Pons (tissue), 1 donor: ENCODE data around the gene KREMEN1.

Experiments used
- DNase-seq: peaks from one replicate; pipeline ENCODE4 v3.0.0-alpha.2; 2016; ENCODE audit warnings: low spot score

Gene KREMEN1

DNA sequence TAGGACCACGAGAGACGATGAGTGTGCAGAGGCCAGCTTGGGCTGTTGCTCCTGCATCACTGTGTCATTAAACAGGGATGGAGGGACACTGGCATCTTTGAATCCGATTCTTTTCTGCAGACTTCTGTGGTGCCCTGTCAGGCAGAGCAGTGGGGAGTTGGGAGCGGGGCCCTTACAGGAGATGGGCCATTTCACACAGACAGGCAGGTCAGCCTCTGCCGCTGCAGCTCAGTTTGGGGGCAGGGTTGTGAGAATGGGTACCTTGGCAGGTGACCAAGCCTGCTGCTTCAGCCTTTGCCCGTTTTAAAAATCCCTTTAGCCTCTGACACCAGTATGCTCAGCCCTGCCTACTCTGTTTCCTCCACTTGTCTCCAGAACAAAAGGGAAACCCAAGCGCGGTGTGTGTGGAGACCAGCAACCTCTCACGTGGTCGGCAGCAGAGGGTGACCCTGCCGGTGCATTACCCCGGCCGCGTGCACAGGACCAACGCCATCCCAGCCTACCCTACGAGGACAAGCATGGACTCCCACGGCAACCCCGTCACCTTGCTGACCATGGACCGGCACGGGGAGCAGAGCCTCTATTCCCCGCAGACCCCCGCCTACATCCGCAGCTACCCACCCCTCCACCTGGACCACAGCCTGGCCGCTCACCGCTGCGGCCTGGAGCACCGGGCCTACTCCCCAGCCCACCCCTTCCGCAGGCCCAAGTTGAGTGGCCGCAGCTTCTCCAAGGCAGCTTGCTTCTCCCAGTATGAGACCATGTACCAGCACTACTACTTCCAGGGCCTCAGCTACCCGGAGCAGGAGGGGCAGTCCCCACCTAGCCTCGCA lies 23.8 kb upstream of the KREMEN1 start:
- DNase-seq: no peak

DNA sequence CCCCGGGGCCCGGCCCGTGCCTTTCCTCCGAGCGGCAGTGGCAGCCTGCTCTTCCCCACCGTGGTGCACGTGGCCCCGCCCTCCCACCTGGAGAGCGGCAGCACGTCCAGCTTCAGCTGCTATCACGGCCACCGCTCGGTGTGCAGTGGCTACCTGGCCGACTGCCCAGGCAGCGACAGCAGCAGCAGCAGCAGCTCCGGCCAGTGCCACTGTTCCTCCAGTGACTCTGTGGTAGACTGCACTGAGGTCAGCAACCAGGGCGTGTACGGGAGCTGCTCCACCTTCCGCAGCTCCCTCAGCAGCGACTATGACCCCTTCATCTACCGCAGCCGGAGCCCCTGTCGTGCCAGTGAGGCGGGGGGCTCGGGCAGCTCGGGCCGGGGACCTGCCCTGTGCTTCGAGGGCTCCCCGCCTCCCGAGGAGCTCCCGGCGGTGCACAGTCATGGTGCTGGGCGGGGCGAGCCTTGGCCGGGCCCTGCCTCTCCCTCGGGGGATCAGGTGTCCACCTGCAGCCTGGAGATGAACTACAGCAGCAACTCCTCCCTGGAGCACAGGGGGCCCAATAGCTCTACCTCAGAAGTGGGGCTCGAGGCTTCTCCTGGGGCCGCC lies 23.1 kb upstream of the KREMEN1 start:
- no peak for DNase-seq

DNA sequence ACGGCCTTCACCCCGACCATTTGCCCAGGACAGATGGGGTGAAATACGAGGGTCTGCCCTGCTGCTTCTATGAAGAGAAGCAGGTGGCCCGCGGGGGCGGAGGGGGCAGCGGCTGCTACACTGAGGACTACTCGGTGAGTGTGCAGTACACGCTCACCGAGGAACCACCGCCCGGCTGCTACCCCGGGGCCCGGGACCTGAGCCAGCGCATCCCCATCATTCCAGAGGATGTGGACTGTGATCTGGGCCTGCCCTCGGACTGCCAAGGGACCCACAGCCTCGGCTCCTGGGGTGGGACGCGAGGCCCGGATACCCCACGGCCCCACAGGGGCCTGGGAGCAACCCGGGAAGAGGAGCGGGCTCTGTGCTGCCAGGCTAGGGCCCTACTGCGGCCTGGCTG lies 22.4 kb upstream of the KREMEN1 start:
- DNase-seq: no peak

DNA sequence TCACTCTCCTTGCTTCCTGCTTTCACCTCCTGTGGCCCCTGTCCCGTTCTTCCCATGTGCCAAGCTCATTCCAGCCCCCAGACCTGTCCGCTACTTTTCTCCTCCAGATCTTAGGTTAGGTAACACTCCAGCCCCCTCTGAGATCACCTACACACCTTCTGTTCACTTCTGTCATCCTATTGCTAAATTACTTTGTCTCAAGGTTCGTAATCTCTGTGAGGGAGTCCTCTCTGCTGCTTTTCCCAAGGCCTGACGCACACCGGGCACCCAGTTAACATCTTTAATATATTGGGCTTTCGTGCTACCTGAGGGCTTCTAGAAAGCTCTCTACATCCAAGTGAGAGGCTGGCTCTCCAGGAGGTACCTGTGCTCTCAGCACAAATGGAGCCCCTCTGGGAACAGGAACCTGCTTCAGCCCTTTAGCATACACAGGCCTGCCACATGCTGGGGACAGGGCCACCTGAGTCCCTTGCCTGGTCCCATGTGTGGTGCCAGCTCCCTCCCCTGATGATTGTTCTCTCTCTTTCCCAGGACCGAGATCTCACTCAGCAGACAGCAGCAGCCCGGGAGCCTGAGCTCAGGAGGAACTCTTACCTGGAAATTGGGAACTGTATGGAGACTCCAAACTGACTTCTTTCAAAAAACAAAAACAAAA lies 19.7 kb upstream of the KREMEN1 start:
- no peak for DNase-seq

DNA sequence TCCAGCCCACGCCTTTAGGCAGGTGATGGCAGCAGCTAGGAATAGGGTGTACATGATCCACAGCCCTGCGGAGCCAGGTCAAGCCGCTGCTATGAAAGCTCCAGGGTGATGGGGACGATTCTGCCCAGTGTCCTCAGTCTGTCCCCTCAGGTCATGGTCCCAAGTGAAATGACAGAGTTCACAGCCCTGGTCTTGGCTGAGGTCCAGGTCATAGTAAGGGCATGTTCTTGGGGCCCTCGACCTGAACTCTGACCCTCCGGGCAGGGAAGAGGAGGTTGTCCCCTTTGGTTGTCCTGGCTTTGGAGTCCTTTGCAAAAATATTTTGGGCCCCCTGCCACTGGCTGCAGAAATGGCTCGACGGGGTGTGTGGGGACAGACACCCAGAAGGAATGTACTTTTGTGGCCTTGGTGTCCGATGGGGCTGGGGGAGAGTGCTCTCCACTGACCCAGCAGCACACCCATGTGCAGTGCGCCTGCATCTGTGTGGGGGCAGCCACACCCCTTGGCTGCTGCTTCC lies 18.5 kb upstream of the KREMEN1 start:
- no peak for DNase-seq

DNA sequence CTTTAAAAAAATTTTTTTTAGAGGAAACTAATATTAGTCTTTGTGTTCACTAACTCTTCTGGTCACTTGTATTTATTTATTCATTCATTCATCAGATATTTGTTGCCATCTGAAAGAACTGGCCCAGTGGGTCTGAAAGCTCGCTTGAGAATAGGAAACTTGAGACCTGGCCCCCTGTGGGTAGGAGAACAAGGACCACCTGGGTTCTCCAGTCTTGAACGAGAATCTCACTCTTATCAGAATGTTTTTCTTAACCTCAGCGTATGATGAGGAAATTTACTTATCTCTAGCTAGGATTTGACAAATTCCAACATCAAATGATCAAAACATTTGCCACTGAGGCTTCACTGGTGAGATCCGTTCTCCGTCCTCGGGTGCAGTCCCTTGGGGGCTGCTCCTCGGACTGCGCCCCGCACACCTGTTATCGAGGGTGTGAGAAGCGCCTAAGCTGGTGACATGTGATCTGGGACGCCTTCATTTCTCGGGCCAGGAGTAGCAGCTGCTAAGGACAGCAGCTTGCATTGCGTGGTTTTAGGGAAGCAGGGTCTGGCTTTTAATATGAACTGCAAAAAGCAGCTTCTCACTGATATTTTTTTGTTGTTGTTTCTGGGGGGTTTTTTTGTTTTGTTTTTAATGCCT lies 17.5 kb upstream of the KREMEN1 start:
- DNase-seq: no peak

DNA sequence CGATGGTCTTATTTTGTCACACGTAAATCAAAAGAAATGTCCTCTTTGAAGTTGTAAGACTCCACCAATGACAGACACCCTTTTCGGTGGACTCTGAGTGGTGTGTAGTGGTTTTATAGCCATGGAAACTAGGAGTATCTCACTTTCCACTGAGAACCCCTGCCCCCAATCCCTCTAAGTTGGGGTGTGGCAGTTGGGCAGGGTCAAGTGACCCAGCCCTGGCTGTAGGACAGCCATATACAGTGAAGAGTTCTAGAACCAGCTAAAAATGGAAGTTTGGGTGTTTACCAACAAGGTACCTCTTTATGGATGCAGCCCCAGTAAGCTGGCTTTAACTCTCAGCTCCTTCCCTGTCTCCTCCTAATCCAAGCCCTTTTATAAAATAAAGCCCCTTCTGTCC lies 16.4 kb upstream of the KREMEN1 start:
- no peak for DNase-seq

DNA sequence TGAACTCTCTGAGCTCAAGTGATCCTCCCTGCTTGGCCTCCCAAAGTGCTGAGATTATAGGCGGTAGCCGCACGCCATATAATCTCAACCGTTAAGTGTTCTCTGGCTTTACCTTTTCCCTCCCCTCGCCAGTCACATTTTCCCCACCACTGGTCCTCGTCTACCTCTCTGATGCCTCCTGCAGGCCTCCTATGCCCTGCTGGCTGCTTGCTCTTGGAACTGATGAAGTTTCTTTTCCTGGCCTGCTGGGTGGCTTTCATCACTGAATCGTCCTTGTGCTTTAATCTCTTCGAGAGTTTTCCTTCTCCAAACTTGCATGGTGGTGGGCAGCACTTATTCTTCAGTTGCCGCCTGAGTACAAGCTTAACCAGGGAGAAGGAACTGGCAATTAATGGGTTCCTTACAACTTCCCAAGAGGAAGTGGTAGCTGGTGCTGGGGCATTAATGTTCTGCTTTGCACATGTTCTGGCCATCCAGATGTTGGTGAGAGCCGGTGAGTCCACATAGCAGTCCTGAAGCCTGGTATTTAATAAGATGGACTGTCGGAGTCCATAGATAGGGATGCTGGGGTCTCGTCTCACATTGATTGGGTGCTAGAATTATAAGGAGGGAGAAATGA lies 12.5 kb upstream of the KREMEN1 start:
- DNase-seq: no peak

DNA sequence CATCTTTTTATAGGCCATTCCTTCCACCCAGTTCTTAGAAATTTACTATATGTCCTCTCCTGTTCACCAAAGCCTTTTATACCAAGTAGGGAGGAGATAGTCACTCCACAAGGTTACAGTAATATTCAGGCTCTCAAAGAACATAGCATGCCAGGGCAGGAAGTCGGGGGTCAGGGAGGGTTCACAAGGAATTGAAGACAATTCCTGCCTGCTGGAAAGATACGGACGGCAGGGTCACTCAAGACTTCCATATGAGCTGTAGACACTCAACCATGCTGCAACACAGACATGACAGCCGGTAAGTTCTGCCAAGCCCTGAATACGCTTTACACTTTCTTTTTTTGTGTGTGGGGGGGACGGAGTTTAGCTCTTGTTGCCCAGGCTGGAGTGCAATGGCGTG lies 11.9 kb upstream of the KREMEN1 start:
- no peak for DNase-seq

DNA sequence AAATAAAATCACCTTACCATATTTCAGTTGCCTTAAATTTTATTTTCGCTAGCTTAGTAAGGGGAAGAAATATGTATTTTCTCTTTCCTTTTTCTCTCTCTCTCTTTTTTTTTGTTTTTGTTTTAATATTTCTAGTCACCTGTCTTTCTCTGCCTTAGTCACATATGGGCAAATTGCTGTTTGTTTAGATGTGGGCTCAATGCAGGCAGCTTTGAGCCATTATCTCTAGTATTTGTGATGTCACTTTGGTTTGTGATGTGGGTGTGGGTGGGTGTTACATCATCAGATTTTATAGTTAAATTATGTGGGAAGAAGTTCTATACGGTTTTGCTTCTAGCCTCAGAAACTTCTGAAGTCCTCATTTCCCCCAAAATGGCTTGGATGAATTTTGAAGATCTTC lies 11.1 kb upstream of the KREMEN1 start, which contains the start of gene C22orf31:
Gene C22orf31 (minus strand): TSS at position 59 of the 400 bp plus-strand sequence. CDS start 39 bp downstream, at position 20.
- no peak for DNase-seq

DNA sequence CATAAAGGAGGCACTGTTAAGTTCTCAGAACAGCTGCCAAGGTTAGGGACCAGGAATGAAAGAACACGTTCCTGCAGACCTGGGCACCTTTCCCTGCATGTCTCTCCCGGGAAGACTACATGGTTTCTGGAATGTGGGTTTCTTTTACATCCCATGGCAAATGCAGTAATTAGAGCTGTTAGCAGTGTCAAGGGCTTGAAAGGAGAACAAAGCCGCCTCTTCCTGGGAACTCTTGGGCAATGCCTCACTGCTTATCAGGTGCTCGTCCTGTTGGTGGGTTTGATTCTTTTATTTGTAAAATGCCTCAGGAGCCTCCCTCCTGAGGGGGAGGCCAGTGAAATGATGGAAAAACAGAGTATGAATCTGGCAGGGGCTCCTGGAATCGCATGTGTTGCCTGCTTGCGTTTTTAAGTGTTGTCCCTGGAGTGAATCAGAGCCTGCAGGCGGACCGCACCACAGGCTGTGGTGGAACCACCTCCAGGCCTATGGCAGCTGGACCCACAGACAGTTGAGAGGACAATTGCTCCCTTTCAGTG lies 10.5 kb upstream of the KREMEN1 start:
- no peak for DNase-seq

DNA sequence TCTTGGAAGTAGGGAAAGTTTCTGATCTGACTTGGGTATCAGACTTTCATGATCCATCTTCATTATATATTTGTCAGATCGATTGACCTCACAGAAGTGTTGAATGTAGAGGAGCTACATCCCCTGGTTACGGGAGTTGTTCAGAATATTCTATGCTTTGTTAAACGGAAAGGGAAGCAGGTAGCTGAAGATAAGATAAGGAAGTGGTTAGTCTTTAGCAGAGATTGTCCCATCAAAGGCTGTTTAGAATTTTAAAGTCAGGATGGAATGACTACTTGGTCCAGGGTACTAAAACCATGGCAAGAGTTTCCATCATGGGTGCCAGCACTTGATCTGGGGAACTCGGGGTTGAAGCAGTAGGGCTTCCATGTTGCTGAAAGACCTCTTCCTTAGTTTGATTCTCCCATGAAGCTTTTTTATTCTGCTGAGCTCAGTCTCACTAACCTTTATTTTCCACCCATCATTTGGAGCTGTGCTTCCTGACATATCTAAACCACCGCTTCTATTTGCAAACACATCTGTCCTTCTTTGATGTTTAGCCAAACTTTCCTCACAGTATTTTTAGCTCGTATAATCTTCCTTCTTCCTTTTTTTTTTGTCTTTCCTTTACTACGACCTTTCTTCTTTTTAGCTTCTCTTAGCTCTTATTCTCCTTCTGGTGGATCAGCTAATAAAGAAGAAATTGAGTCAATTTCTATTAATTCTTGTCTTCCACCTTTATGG lies 7.2 kb upstream of the KREMEN1 start:
- no peak for DNase-seq

DNA sequence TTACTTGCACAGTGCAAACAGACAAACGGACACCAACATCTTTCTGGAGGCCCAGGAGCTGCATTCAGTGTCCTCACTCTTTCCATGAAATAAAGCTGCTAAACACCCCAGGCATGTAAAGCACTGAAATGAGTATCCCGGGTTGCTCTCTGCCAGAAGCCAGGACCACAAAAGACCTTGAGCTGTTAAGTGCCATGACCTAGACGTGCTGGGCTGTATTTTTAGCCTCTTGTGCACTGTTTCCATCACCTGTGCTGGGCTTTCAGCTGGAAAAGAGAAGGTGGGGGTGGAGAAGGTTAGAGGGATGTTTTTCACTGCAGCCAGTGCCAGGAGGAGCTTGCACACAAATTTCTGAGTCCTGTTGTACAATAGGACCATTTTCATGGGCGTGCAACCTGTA lies 3.4 kb upstream of the KREMEN1 start:
- DNase-seq: no peak

DNA sequence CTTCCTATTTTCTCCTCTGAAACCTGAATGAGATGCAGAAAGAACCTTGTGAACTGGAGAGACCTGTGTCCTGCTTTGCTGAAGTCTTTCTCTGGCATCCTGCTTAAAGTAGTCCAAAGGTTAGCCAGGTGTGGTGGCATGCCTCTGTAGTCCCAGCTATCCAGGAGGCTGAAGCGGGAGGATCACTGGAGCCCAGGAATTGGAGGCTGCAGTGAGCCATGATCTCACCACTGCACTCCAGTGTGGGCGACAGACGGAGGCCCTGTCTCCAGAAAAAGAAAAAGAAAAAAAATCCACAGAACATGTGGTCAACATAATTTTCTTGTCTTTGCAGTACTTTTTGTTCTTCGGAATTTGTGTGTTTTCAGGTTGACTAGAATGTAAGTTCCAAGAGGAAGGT lies 2.3 kb upstream of the KREMEN1 start:
- DNase-seq: no peak

DNA sequence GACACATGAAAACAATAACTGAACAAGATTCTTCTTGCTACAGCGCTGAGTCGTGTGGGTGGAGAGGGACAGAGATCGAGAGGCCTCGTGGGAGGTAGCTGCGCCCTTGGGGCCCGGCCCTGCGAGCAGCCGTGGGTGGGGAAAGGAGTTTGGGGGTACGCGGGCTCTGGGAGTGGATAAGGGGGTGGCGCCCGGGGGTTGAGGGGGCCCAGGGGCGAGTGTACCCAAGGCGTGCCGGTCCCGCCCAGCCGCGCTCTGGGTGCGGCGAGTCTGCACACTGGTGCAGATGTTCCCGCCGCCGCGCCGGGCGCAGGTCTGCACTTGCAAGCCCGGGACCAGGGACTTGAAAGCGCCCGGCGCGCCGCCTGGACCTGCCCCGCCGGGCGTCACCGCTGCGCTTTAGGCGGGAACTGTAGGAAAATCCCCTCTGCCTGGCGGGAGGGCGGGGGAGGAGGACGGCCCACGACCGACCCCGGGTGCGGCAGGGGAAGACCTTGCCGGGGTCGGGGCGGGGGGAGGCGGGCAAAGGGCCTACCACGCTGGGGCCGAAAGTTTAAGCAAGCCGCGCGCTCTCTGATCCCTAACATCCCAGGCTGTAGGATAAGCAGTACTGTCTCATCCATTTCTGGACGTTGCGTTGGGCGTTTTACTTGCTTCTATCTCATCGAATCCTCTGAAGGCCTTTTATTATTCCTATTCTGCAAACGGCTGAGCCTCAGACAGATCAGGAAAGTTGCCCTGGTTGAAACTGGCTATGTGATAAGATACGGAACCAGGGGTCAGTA lies 1.4 kb upstream of the KREMEN1 start:
- DNase-seq: no peak

DNA sequence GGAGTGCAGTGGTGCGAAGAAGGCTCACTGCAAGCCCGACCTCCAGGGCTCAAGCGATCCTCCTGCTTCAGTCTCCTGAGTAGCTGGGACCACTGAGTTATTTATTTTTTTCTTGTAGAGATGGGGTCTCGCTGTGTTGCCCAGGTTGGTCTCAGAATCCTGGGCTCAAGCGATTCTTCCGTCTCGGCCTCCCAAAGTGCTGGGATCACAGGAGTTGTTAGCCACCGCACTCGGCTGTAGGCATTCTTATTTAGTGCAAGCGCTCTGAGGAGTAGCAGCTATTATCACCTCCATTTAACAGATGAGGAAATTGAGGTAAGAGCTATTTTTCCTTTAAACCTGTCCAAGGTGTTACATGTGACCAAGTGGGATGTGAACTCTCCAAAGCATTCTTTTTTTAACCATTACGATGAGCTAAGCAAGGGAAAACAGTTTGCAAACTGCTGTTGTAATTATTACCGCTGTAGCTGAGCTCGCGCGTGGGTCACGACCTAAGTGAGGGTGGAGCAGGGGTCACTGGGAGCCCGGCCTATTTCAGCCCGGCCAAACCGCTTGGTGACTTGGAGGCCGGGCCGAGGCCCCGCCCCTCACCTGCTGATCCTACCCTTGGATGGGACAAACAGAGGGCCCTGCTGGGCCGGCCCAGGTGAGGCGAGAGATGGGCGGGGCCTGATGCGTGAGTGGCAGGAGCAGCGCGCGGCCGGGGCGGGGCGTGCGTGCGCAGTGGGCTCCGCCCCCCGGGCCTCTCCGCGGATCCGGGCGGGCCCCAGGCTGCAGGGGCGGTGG lies 449 bp upstream of the KREMEN1 start:
- DNase-seq: peak; percentile 66

DNA sequence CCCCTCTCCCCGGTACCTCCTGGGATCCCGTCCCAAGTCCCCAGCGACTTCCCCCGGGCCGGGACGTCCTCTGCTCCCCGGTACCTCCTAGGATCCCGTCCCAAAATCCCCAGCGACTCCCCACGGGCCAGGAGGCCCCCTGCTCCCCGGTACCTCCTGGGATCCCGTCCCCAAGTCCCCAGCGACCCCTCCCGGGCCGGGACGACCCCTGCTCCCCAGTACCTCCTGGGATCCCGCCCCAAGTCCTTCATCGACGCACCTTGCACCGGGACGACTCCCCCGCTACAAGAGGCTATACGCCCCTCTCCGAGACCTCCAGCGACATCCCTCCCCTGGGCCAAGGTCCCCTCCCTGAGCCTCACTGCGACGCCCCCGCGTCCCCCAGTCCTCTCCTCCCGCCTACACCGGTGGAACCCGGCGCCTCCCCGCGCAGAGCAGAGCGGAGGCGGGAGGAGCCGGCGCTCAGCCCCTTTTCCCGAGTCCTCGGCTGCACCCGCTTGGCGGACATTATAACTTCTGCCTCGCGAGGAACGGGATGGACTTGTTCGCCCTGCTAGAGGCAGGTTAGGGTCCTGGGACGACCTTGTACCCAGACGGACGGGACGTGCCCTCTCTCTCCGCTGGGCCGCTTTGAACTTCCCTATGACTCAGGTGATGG lies 912 bp downstream of the KREMEN1 start:
- no peak for DNase-seq

DNA sequence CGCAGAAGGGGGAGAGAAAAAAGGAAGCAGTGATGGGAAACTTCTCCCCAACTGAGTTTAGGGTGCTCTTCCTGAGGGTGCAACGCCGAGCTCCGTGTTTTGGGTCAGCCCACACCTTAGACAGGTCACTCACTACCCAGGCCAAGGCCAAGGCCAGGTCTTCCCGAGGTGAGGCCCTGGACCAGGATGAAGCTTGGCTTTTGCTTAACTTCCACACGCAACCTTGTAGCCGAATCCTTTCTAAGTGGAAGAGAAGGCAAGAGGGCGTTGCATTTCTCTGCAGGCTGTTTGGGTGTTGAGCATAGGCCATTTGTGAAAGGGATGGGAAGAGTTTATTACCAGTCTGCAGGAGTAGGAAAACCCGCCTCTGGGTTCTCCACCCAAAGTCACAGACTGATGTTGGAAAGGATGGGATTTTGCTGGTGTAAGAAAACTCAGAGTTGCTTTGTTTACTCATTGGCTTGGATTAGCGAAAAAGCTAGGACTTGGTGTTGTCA lies 1.5 kb downstream of the KREMEN1 start:
- no peak for DNase-seq
